ENCODE measurements around the gene DHX57.

The DHX57 gene

GRCh38 chr2:38873763-38874162 lies 2.0 kb downstream of the DHX57 start:
- in situ Hi-C loops (cut with MboI; ENCODE audit: low sequenced_read_pairs), result no loop called here

GRCh38 chr2:38871432-38871831 lies 4.3 kb downstream of the DHX57 start:
- in situ Hi-C loops (cut with MboI; ENCODE audit: low sequenced_read_pairs), result no loop called here

- in situ Hi-C loops (cut with MboI; ENCODE audit: low sequenced_read_pairs), result no loop called here
These were observed 8.8 kb downstream of the DHX57 start for GRCh38 chr2:38866773-38867443.

GRCh38 chr2:38863061-38863695 lies 12.6 kb downstream of the DHX57 start:
- in situ Hi-C loops (cut with MboI; ENCODE audit: low sequenced_read_pairs), result no loop called here

GRCh38 chr2:38862476-38862875 lies 13.3 kb downstream of the DHX57 start:
- in situ Hi-C loops (cut with MboI; ENCODE audit: low sequenced_read_pairs), result no loop called here

GRCh38 chr2:38856165-38856564 lies 19.6 kb downstream of the DHX57 start:
- in situ Hi-C loops (cut with MboI; ENCODE audit: low sequenced_read_pairs), result no loop called here

GRCh38 chr2:38850045-38850444 lies 25.7 kb downstream of the DHX57 start:
- in situ Hi-C loops (cut with MboI; ENCODE audit: low sequenced_read_pairs), result no loop called here

GRCh38 chr2:38836791-38837190 lies 38.9 kb downstream of the DHX57 start:
- in situ Hi-C loops (cut with MboI; ENCODE audit: low sequenced_read_pairs), result loop anchor here (25.0 kb wide), 1 partner anchor 299 kb away; no protein-coding TSS in a partner anchor

- in situ Hi-C loops (cut with MboI; ENCODE audit: low sequenced_read_pairs), result loop anchor here (25.0 kb wide), 1 partner anchor 299 kb away; no protein-coding TSS in a partner anchor
These were observed 39.7 kb downstream of the DHX57 start for GRCh38 chr2:38835990-38836389.

GRCh38 chr2:38835015-38835601 lies 40.6 kb downstream of the DHX57 start:
- in situ Hi-C loops (cut with MboI; ENCODE audit: low sequenced_read_pairs), result loop anchor here (25.0 kb wide), 1 partner anchor 298 kb away; no protein-coding TSS in a partner anchor

GRCh38 chr2:38830526-38831159 lies 45.1 kb downstream of the DHX57 start:
- in situ Hi-C loops (cut with MboI; ENCODE audit: low sequenced_read_pairs), result loop anchor here (25.0 kb wide), 1 partner anchor 293 kb away; no protein-coding TSS in a partner anchor

GRCh38 chr2:38829971-38830370 lies 45.8 kb downstream of the DHX57 start:
- in situ Hi-C loops (cut with MboI; ENCODE audit: low sequenced_read_pairs), result loop anchor here (25.0 kb wide), 1 partner anchor 293 kb away; no protein-coding TSS in a partner anchor

GRCh38 chr2:38828460-38828859 lies 47.3 kb downstream of the DHX57 start:
- in situ Hi-C loops (cut with MboI; ENCODE audit: low sequenced_read_pairs), result loop anchor here (25.0 kb wide), 1 partner anchor 291 kb away; no protein-coding TSS in a partner anchor

GRCh38 chr2:38827539-38828145 lies 48.1 kb downstream of the DHX57 start:
- in situ Hi-C loops (cut with MboI; ENCODE audit: low sequenced_read_pairs), result loop anchor here (25.0 kb wide), 1 partner anchor 290 kb away; no protein-coding TSS in a partner anchor

- in situ Hi-C loops (cut with MboI; ENCODE audit: low sequenced_read_pairs), result loop anchor here (25.0 kb wide), 1 partner anchor 289 kb away; no protein-coding TSS in a partner anchor
These were observed 49.8 kb downstream of the DHX57 start for GRCh38 chr2:38825956-38826355.

GRCh38 chr2:38824906-38825305 lies 50.8 kb downstream of the DHX57 start:
- in situ Hi-C loops (cut with MboI; ENCODE audit: low sequenced_read_pairs), result loop anchor here (25.0 kb wide), 1 partner anchor 288 kb away; no protein-coding TSS in a partner anchor

- in situ Hi-C loops (cut with MboI; ENCODE audit: low sequenced_read_pairs), result no loop called here
These were observed 52.3 kb downstream of the DHX57 start for GRCh38 chr2:38823386-38823785.

GRCh38 chr2:38818565-38818964 lies 57.2 kb downstream of the DHX57 start:
- in situ Hi-C loops (cut with MboI; ENCODE audit: low sequenced_read_pairs), result no loop called here

GRCh38 chr2:38815936-38816335 lies 59.8 kb downstream of the DHX57 start:
- in situ Hi-C loops (cut with MboI; ENCODE audit: low sequenced_read_pairs), result no loop called here

GRCh38 chr2:38810488-38810887 lies 65.2 kb downstream of the DHX57 start:
- in situ Hi-C loops (cut with MboI; ENCODE audit: low sequenced_read_pairs), result no loop called here

GRCh38 chr2:38808677-38809076 lies 67.1 kb downstream of the DHX57 start:
- in situ Hi-C loops (cut with MboI; ENCODE audit: low sequenced_read_pairs), result no loop called here
